WTC11 (cell line): Measurements from ENCODE around the gene DMWD. TPM values are rescaled to one million over a fixed set of nuclear protein-coding genes. Genes with fewer than 3 reads are reported as not detected.

Source experiments
- ATAC-seq: fragments of 200-7000 bp; cut with Tn5 transposase; 2 replicates; pipeline ENCODE4 v1.10.0; 2021; ENCODE audit warnings: mild to moderate bottlenecking, moderate library complexity
- CTCF ChIA-PET: fragments of 300-600 bp; sonication (Branson Sonifier 250); formaldehyde crosslinking; loops from one replicate; lab custom pipeline; 2021; ENCODE audit warnings: antibody characterized with exemption; lab: Charles Lee
- POLR2A ChIA-PET: fragments of 350-600 bp; sonication (Branson Sonifier 250); formaldehyde crosslinking; loops from one replicate; lab custom pipeline; 2021; ENCODE audit warnings: antibody characterized with exemption; lab: Charles Lee
- DNase-seq: peaks from one replicate; pipeline ENCODE4 v3.0.0; 2021; ENCODE audit warnings: low spot score
- H3K27ac Mint-ChIP-seq: 2 replicates; pipeline ENCODE4 v1.8.0; 2021; ENCODE audit warnings: mixed read lengths
- H3K27me3 Mint-ChIP-seq: 2 replicates; pipeline ENCODE4 v1.8.0; 2021; ENCODE audit warnings: low read depth, mild to moderate bottlenecking, moderate library complexity, mixed read lengths
- H3K36me3 Mint-ChIP-seq: 2 replicates; pipeline ENCODE4 v1.8.0; 2021; ENCODE audit warnings: mixed read lengths
- H3K4me1 Mint-ChIP-seq: 2 replicates; pipeline ENCODE4 v1.8.0; 2022; ENCODE audit warnings: mixed read lengths
- H3K4me3 Mint-ChIP-seq: 2 replicates; pipeline ENCODE4 v1.8.0; 2021; ENCODE audit warnings: mild to moderate bottlenecking, moderate library complexity, mixed read lengths
- H3K9me3 Mint-ChIP-seq: 2 replicates; pipeline ENCODE4 v1.8.0; 2021; ENCODE audit warnings: mixed read lengths
- CREB1 ChIP-seq: sonication (generic); formaldehyde crosslinking; IDR thresholded peaks from 2 replicates; pipeline ENCODE4 v1.8.0; 2023; ENCODE audit warnings: mild to moderate bottlenecking, missing genetic modification reagents
- GTF2I ChIP-seq: fragments of 250-450 bp; sonication (Bioruptor Pico); conservative IDR thresholded peaks from 2 replicates; pipeline ENCODE4 v1.4.0; 2021; ENCODE audit warnings: mild to moderate bottlenecking
- JAZF1 ChIP-seq: fragments of 250-450 bp; sonication (Bioruptor Pico); IDR thresholded peaks from 2 replicates; pipeline ENCODE4 v1.9.0; 2021; ENCODE audit warnings: moderate library complexity, mild to moderate bottlenecking, inconsistent platforms
- KAT7 ChIP-seq: sonication (generic); formaldehyde crosslinking; IDR thresholded peaks from 2 replicates; pipeline ENCODE4 v1.8.1; 2023; ENCODE audit warnings: missing genetic modification reagents, mild to moderate bottlenecking, borderline replicate concordance
- MXD4 ChIP-seq: fragments of 250-450 bp; sonication (Bioruptor Pico); IDR thresholded peaks from 2 replicates; pipeline ENCODE4 v1.8.0; 2021; ENCODE audit warnings: mild to moderate bottlenecking, moderate library complexity, borderline replicate concordance
- NR1H2 ChIP-seq: sonication (generic); formaldehyde crosslinking; IDR thresholded peaks from 2 replicates; pipeline ENCODE4 v1.9.0; 2021; ENCODE audit warnings: mild to moderate bottlenecking, moderate library complexity, missing genetic modification reagents
- OVOL2 ChIP-seq: fragments of 250-450 bp; sonication (Bioruptor Pico); IDR thresholded peaks from 2 replicates; pipeline ENCODE4 v1.9.0; 2021; ENCODE audit warnings: mild to moderate bottlenecking, borderline replicate concordance
- RELA ChIP-seq: sonication (generic); formaldehyde crosslinking; IDR thresholded peaks from 2 replicates; pipeline ENCODE4 v1.8.1; 2022; ENCODE audit warnings: missing genetic modification reagents, mild to moderate bottlenecking, borderline replicate concordance
- SMAD3 ChIP-seq: sonication (generic); formaldehyde crosslinking; IDR thresholded peaks from 2 replicates; pipeline ENCODE4 v1.8.0; 2022; ENCODE audit warnings: missing genetic modification reagents, mild to moderate bottlenecking, borderline replicate concordance
- SMAD4 ChIP-seq: sonication (generic); formaldehyde crosslinking; IDR thresholded peaks from 2 replicates; pipeline ENCODE4 v1.8.0; 2022; ENCODE audit warnings: mild to moderate bottlenecking, missing genetic modification reagents
- ZNF121 ChIP-seq: sonication (generic); formaldehyde crosslinking; IDR thresholded peaks from 2 replicates; pipeline ENCODE4 v1.8.0; 2023; ENCODE audit warnings: missing genetic modification reagents
- ZNF219 ChIP-seq: sonication (generic); formaldehyde crosslinking; IDR thresholded peaks from 2 replicates; pipeline ENCODE4 v1.8.0; 2023; ENCODE audit warnings: missing genetic modification reagents, mild to moderate bottlenecking, borderline replicate concordance
- ZNF232 ChIP-seq: sonication (generic); formaldehyde crosslinking; IDR thresholded peaks from 2 replicates; pipeline ENCODE4 v1.8.0; 2022; ENCODE audit warnings: mild to moderate bottlenecking, missing genetic modification reagents
- ZNF396 ChIP-seq: fragments of 250-450 bp; sonication (Bioruptor Pico); IDR thresholded peaks from 2 replicates; pipeline ENCODE4 v1.8.0; 2021; ENCODE audit warnings: mild to moderate bottlenecking, moderate library complexity, borderline replicate concordance
- total RNA-seq: library from RNA; stranded (reverse); gene quantifications from 3 replicates; pipeline ENCODE4 v1.2.3, GENCODE V29; 2021
- TF ChIP-seq, protein P1 (sequence below): sonication (generic); formaldehyde crosslinking; IDR thresholded peaks from 2 replicates; pipeline ENCODE4 v1.8.1; 2023; ENCODE audit warnings: mild to moderate bottlenecking, missing genetic modification reagents, borderline replicate concordance
- TF ChIP-seq, protein P2 (sequence below): sonication (generic); formaldehyde crosslinking; IDR thresholded peaks from 2 replicates; pipeline ENCODE4 v1.8.1; 2022; ENCODE audit warnings: mild to moderate bottlenecking, missing genetic modification reagents, moderate library complexity, borderline replicate concordance
- TF ChIP-seq, protein P3 (sequence below): sonication (generic); formaldehyde crosslinking; IDR thresholded peaks from 2 replicates; pipeline ENCODE4 v1.8.0; 2022; ENCODE audit warnings: mild to moderate bottlenecking, missing genetic modification reagents
- TF ChIP-seq, protein P4 (sequence below): sonication (generic); formaldehyde crosslinking; IDR thresholded peaks from 2 replicates; pipeline ENCODE4 v1.8.1; 2023; ENCODE audit warnings: mild to moderate bottlenecking, moderate library complexity, missing genetic modification reagents
- TF ChIP-seq, protein P5 (sequence below): sonication (generic); formaldehyde crosslinking; conservative IDR thresholded peaks from 2 replicates; pipeline ENCODE4 v1.8.1; 2022; ENCODE audit warnings: mild to moderate bottlenecking, missing genetic modification reagents
- TF ChIP-seq, protein P6 (sequence below): sonication (generic); formaldehyde crosslinking; IDR thresholded peaks from 2 replicates; pipeline ENCODE4 v1.8.1; 2022; ENCODE audit warnings: missing genetic modification reagents, borderline replicate concordance
- TF ChIP-seq, protein P7 (sequence below): sonication (generic); formaldehyde crosslinking; IDR thresholded peaks from 2 replicates; pipeline ENCODE4 v1.8.1; 2023; ENCODE audit warnings: mild to moderate bottlenecking, missing genetic modification reagents

Gene DMWD
- total RNA-seq, 1 experiment from 2014 or later: 60.7 TPM

DNA sequence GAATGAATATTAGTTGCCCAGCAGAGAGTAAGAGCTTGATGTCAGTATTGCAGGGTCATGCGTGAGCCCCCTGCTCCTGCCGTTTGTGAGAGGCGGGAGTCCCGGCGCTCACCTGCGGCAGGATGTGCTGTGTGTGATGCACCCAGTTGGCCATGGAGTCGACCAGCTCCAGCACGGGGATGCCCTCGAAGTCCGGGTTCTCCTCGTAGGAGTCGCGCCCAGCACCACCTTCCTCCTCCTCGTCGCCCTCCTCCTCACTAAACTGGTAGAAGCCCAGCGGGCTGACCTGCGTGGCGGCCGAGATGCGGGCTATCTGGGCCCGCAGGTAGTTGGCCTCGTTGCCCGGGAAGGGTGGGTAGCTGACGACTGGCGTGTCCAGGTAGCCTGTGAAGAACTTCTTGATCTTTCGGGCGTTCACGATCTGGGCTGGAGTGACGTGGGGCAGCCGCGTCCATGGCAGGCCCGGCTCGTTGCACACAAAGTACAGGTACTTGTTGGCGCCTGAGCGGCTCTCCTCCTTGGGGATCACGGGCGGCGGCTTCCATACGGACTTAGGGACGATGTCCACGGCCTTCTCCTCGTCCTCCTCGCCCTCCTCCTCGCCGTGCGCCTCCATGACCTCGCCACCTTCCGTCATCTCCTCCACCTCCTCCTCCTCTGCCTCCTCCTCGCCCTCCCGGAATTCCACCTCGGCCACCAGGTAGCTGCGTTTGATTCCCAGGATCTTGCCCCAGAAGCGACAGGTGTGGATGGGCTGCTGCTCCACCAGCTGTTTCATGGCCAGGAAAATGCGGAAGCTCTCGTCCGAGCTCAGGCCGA is 11.7 kb upstream of the DMWD start:
- Mint-ChIP-seq H3K4me1 (peaks cover 7% of the 10 kb centered on the region), H3K4me3 (no peak overlapping the region), H3K27me3 (peaks cover 43% of the 10 kb centered on the region), H3K9me3 (no peaks in the 10 kb centered on the region), H3K27ac (no peak overlapping the region), H3K36me3 (no peaks in the 10 kb centered on the region)
- POLR2A ChIA-PET: no interaction called here
- no peak for DNase-seq
- CTCF ChIA-PET: interaction anchor here (0.5 to 7.4 kb wide), 8 partner anchors 10 to 832 kb away, joined by 3 to 133 read pairs (median 6); partner anchors contain the start of genes DMPK, GNG8, RSPH6A and SIX5
- TF ChIP-seq JAZF1 (CRISPR knock-in tag) (no peak), KAT7 (CRISPR knock-in tag) (no peak), CREB1 (CRISPR knock-in tag) (no peak), ZNF232 (CRISPR knock-in tag) (no peak)
- ATAC-seq: no peak

DNA sequence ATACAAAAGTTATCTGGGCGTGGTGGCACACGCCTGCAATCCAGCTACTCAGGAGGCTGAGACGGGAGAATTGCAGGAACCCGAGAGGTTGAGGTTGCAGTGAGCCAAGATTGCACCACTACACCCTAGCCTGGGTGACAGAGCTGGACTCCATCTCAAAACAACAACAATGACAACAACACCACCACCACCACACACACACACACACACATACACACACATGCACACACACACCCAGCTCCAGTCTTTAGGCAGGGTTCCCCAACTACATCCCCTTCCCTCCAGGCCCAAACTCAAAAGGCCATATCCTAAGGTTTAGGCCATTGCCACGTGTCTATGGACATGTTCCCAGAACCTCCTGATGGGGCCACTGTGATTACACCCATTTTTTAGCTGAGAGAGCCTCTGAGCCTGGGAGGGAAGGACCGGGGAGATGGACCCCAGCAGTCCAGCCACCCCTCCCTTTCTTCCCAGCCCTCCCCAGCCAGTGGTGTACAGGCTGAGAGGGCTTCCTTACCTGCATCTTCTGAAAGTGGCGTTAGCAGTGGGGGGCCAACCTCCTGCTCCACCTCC is 9.0 kb upstream of the DMWD start:
- no peak overlapping the region for H3K27ac Mint-ChIP-seq
- ATAC-seq (no peak), DNase-seq (no peak)
- CTCF ChIA-PET: interaction anchor here (0.8 to 7.4 kb wide), 4 partner anchors 13 to 62 kb away, joined by 3 to 133 read pairs (median 38); partner anchors contain the start of genes RSPH6A and SIX5
- H3K4me1 Mint-ChIP-seq: peaks cover 6% of the 10 kb centered on the region
- POLR2A ChIA-PET: no interaction called here
- no peaks in the 10 kb centered on the region for H3K9me3 Mint-ChIP-seq
- no peaks in the 10 kb centered on the region for H3K36me3 Mint-ChIP-seq
- H3K4me3 Mint-ChIP-seq: no peak overlapping the region
- peaks cover 57% of the 10 kb centered on the region for H3K27me3 Mint-ChIP-seq
- TF ChIP-seq, protein P1, sequence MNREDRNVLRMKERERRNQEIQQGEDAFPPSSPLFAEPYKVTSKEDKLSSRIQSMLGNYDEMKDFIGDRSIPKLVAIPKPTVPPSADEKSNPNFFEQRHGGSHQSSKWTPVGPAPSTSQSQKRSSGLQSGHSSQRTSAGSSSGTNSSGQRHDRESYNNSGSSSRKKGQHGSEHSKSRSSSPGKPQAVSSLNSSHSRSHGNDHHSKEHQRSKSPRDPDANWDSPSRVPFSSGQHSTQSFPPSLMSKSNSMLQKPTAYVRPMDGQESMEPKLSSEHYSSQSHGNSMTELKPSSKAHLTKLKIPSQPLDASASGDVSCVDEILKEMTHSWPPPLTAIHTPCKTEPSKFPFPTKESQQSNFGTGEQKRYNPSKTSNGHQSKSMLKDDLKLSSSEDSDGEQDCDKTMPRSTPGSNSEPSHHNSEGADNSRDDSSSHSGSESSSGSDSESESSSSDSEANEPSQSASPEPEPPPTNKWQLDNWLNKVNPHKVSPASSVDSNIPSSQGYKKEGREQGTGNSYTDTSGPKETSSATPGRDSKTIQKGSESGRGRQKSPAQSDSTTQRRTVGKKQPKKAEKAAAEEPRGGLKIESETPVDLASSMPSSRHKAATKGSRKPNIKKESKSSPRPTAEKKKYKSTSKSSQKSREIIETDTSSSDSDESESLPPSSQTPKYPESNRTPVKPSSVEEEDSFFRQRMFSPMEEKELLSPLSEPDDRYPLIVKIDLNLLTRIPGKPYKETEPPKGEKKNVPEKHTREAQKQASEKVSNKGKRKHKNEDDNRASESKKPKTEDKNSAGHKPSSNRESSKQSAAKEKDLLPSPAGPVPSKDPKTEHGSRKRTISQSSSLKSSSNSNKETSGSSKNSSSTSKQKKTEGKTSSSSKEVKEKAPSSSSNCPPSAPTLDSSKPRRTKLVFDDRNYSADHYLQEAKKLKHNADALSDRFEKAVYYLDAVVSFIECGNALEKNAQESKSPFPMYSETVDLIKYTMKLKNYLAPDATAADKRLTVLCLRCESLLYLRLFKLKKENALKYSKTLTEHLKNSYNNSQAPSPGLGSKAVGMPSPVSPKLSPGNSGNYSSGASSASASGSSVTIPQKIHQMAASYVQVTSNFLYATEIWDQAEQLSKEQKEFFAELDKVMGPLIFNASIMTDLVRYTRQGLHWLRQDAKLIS (CRISPR knock-in tag): no peak
- TF ChIP-seq, protein P2, sequence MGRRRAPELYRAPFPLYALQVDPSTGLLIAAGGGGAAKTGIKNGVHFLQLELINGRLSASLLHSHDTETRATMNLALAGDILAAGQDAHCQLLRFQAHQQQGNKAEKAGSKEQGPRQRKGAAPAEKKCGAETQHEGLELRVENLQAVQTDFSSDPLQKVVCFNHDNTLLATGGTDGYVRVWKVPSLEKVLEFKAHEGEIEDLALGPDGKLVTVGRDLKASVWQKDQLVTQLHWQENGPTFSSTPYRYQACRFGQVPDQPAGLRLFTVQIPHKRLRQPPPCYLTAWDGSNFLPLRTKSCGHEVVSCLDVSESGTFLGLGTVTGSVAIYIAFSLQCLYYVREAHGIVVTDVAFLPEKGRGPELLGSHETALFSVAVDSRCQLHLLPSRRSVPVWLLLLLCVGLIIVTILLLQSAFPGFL: no peak
- TF ChIP-seq CREB1 (CRISPR knock-in tag) (no peak), JAZF1 (CRISPR knock-in tag) (no peak), SMAD4 (CRISPR knock-in tag) (no peak), MXD4 (CRISPR knock-in tag) (no peak), ZNF396 (CRISPR knock-in tag) (no peak), GTF2I (CRISPR knock-in tag) (no peak), SMAD3 (CRISPR knock-in tag) (no peak), NR1H2 (CRISPR knock-in tag) (no peak), ZNF219 (CRISPR knock-in tag) (no peak), ZNF121 (no peak), OVOL2 (CRISPR knock-in tag) (no peak), RELA (CRISPR knock-in tag) (no peak)
- TF ChIP-seq, protein P3, sequence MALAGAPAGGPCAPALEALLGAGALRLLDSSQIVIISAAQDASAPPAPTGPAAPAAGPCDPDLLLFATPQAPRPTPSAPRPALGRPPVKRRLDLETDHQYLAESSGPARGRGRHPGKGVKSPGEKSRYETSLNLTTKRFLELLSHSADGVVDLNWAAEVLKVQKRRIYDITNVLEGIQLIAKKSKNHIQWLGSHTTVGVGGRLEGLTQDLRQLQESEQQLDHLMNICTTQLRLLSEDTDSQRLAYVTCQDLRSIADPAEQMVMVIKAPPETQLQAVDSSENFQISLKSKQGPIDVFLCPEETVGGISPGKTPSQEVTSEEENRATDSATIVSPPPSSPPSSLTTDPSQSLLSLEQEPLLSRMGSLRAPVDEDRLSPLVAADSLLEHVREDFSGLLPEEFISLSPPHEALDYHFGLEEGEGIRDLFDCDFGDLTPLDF (CRISPR knock-in tag): no peak
- TF ChIP-seq, protein P4, sequence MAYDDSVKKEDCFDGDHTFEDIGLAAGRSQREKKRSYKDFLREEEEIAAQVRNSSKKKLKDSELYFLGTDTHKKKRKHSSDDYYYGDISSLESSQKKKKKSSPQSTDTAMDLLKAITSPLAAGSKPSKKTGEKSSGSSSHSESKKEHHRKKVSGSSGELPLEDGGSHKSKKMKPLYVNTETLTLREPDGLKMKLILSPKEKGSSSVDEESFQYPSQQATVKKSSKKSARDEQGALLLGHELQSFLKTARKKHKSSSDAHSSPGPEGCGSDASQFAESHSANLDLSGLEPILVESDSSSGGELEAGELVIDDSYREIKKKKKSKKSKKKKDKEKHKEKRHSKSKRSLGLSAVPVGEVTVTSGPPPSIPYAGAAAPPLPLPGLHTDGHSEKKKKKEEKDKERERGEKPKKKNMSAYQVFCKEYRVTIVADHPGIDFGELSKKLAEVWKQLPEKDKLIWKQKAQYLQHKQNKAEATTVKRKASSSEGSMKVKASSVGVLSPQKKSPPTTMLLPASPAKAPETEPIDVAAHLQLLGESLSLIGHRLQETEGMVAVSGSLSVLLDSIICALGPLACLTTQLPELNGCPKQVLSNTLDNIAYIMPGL (CRISPR knock-in tag): no peak
- TF ChIP-seq, protein P5, sequence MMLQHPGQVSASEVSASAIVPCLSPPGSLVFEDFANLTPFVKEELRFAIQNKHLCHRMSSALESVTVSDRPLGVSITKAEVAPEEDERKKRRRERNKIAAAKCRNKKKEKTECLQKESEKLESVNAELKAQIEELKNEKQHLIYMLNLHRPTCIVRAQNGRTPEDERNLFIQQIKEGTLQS (CRISPR knock-in tag): no peak
- TF ChIP-seq, protein P6, sequence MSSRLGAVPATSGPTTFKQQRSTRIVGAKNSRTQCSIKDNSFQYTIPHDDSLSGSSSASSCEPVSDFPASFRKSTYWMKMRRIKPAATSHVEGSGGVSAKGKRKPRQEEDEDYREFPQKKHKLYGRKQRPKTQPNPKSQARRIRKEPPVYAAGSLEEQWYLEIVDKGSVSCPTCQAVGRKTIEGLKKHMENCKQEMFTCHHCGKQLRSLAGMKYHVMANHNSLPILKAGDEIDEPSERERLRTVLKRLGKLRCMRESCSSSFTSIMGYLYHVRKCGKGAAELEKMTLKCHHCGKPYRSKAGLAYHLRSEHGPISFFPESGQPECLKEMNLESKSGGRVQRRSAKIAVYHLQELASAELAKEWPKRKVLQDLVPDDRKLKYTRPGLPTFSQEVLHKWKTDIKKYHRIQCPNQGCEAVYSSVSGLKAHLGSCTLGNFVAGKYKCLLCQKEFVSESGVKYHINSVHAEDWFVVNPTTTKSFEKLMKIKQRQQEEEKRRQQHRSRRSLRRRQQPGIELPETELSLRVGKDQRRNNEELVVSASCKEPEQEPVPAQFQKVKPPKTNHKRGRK (CRISPR knock-in tag): no peak
- TF ChIP-seq, protein P7, sequence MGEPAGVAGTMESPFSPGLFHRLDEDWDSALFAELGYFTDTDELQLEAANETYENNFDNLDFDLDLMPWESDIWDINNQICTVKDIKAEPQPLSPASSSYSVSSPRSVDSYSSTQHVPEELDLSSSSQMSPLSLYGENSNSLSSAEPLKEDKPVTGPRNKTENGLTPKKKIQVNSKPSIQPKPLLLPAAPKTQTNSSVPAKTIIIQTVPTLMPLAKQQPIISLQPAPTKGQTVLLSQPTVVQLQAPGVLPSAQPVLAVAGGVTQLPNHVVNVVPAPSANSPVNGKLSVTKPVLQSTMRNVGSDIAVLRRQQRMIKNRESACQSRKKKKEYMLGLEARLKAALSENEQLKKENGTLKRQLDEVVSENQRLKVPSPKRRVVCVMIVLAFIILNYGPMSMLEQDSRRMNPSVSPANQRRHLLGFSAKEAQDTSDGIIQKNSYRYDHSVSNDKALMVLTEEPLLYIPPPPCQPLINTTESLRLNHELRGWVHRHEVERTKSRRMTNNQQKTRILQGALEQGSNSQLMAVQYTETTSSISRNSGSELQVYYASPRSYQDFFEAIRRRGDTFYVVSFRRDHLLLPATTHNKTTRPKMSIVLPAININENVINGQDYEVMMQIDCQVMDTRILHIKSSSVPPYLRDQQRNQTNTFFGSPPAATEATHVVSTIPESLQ (CRISPR knock-in tag): no peak
